HepG2 (cell line): ENCODE data around the gene ZNF428. TPM values are rescaled to one million over a fixed set of nuclear protein-coding genes. Genes with fewer than 3 reads are reported as not detected.

Experiments
- HIVEP1 ChIP-seq: sonication (generic); formaldehyde crosslinking; IDR thresholded peaks from 2 replicates; pipeline ENCODE4 v1.4.0; 2020; ENCODE audit warnings: mild to moderate bottlenecking, missing genetic modification reagents
- MXI1 ChIP-seq: IDR thresholded peaks from 3 replicates; pipeline ENCODE4 v1.6.1; 2012; ENCODE audit warnings: low read depth, low read length, inconsistent platforms, borderline replicate concordance
- ZKSCAN8 ChIP-seq: IDR thresholded peaks from 2 replicates; pipeline ENCODE4 v1.6.1; 2016; ENCODE audit warnings: borderline replicate concordance, missing genetic modification reagents, missing compliant biosample characterization
- ZNF256 ChIP-seq: sonication (generic); formaldehyde crosslinking; conservative IDR thresholded peaks from 2 replicates; pipeline ENCODE4 v1.4.0; 2020; ENCODE audit warnings: missing genetic modification reagents
- ZNF564 ChIP-seq: sonication (generic); formaldehyde crosslinking; IDR thresholded peaks from 2 replicates; pipeline ENCODE4 v1.8.1; 2023; ENCODE audit warnings: mild to moderate bottlenecking, missing genetic modification reagents
- ZSCAN20 ChIP-seq: sonication (generic); formaldehyde crosslinking; IDR thresholded peaks from 2 replicates; pipeline ENCODE4 v1.4.0; 2020; ENCODE audit warnings: missing genetic modification reagents, mild to moderate bottlenecking, borderline replicate concordance
- polyA plus RNA-seq, 8 experiments: library from polyadenylated mRNA; depleted of rRNA in 3 of 8; stranded (reverse) in 7 of 8; unstranded in 1 of 8; fragments of >200 nt; fragmentation: Illumina TruSeq in 4 of 8; extraction: Trizol in 4 of 8; gene quantifications; 2 replicates each; pipeline versions ENCODE4 v1.2.1 to v1.2.3, GENCODE V29; 2011 to 2016; ENCODE audit warnings: low read depth in 4 of 8, missing spikeins in 1 of 8, mixed read lengths in 1 of 8; ENCODE audit not compliant: insufficient read depth in 1 of 8
- total RNA-seq, 5 experiments: library from RNA; depleted of rRNA; stranded (reverse); fragments of >200 nt; fragmentation: Illumina TruSeq; extraction: Trizol; gene quantifications; 2 replicates each; pipeline ENCODE4 v1.2.3, GENCODE V29; 2016; ENCODE audit warnings: low read depth in 1 of 5
- TF ChIP-seq, protein P1 (sequence below): sonication (generic); formaldehyde crosslinking; IDR thresholded peaks from 2 replicates; pipeline ENCODE4 v1.9.0; 2021; ENCODE audit warnings: mild to moderate bottlenecking, missing genetic modification reagents
- TF ChIP-seq, protein P2 (sequence below): sonication (generic); formaldehyde crosslinking; IDR thresholded peaks from 2 replicates; pipeline ENCODE4 v1.5.0; 2020; ENCODE audit warnings: missing genetic modification reagents, mild to moderate bottlenecking, borderline replicate concordance
- TF ChIP-seq, protein P3 (sequence below): sonication (generic); formaldehyde crosslinking; conservative IDR thresholded peaks from 2 replicates; pipeline ENCODE4 v1.4.0; 2020; ENCODE audit warnings: mild to moderate bottlenecking, missing genetic modification reagents, moderate library complexity
- TF ChIP-seq, protein P4 (sequence below): sonication (generic); formaldehyde crosslinking; IDR thresholded peaks from 2 replicates; pipeline ENCODE4 v1.5.1; 2020; ENCODE audit warnings: missing genetic modification reagents, mild to moderate bottlenecking, borderline replicate concordance
- TF ChIP-seq, protein P5 (sequence below): sonication (generic); formaldehyde crosslinking; IDR thresholded peaks from 2 replicates; pipeline ENCODE4 v1.5.1; 2020; ENCODE audit warnings: missing genetic modification reagents, mild to moderate bottlenecking, borderline replicate concordance
- TF ChIP-seq, protein P6 (sequence below): sonication (generic); formaldehyde crosslinking; IDR thresholded peaks from 2 replicates; pipeline ENCODE4 v1.4.0; 2020; ENCODE audit warnings: mild to moderate bottlenecking, missing genetic modification reagents

The ZNF428 gene
- total and polyA plus RNA-seq, 2 of the 13 experiments (the other 11 are each of a cell fraction or from before 2014, with no cell fraction given): 10.4 to 26.9 TPM

DNA sequence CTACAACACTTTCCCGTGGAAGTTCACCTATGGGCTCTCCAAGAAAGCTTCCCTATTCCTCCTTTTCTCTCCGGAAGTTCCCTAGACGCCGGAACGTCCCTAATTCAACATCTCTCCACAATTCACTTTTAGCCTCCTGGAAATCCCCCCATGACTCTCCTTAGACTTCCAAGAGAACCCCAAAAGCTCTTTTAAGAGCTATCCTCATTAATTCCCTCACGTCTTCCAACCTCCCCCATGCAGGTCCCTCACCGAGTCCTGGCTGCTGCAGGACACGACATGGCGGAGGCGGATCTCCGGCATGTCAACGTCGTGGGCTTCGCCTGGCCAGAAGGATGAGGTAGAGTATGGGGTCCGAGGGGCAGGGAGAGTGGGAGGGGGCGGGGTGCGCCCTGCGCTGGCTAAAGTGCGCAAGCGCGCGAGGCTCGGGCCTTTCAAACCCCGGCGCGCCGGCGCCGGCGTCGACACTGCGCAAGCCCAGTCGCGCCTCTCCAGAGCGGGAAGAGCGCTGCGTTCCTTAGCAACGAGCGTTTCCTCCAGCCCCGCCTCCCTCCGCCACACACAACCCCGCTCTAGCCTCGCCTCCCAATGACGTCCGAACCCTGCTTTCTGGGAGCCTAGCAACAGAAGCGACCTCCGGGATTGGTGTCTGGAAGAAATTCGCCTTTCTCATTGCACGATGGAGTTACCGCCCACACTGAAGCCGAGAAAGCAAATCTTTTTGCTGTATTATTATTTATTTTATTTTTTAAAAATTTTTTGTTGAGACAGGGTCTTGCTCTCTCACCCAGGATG is 44.1 kb downstream of the ZNF428 start, which contains the start of the genes PINLYP and XRCC1 (continued):
- TF ChIP-seq, protein P1, sequence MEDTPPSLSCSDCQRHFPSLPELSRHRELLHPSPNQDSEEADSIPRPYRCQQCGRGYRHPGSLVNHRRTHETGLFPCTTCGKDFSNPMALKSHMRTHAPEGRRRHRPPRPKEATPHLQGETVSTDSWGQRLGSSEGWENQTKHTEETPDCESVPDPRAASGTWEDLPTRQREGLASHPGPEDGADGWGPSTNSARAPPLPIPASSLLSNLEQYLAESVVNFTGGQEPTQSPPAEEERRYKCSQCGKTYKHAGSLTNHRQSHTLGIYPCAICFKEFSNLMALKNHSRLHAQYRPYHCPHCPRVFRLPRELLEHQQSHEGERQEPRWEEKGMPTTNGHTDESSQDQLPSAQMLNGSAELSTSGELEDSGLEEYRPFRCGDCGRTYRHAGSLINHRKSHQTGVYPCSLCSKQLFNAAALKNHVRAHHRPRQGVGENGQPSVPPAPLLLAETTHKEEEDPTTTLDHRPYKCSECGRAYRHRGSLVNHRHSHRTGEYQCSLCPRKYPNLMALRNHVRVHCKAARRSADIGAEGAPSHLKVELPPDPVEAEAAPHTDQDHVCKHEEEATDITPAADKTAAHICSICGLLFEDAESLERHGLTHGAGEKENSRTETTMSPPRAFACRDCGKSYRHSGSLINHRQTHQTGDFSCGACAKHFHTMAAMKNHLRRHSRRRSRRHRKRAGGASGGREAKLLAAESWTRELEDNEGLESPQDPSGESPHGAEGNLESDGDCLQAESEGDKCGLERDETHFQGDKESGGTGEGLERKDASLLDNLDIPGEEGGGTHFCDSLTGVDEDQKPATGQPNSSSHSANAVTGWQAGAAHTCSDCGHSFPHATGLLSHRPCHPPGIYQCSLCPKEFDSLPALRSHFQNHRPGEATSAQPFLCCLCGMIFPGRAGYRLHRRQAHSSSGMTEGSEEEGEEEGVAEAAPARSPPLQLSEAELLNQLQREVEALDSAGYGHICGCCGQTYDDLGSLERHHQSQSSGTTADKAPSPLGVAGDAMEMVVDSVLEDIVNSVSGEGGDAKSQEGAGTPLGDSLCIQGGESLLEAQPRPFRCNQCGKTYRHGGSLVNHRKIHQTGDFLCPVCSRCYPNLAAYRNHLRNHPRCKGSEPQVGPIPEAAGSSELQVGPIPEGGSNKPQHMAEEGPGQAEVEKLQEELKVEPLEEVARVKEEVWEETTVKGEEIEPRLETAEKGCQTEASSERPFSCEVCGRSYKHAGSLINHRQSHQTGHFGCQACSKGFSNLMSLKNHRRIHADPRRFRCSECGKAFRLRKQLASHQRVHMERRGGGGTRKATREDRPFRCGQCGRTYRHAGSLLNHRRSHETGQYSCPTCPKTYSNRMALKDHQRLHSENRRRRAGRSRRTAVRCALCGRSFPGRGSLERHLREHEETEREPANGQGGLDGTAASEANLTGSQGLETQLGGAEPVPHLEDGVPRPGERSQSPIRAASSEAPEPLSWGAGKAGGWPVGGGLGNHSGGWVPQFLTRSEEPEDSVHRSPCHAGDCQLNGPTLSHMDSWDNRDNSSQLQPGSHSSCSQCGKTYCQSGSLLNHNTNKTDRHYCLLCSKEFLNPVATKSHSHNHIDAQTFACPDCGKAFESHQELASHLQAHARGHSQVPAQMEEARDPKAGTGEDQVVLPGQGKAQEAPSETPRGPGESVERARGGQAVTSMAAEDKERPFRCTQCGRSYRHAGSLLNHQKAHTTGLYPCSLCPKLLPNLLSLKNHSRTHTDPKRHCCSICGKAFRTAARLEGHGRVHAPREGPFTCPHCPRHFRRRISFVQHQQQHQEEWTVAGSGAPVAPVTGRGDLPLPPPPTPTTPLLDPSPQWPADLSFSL (CRISPR knock-in tag): no peak
- no peak for TF ChIP-seq ZNF564 (CRISPR knock-in tag)
- TF ChIP-seq, protein P2, sequence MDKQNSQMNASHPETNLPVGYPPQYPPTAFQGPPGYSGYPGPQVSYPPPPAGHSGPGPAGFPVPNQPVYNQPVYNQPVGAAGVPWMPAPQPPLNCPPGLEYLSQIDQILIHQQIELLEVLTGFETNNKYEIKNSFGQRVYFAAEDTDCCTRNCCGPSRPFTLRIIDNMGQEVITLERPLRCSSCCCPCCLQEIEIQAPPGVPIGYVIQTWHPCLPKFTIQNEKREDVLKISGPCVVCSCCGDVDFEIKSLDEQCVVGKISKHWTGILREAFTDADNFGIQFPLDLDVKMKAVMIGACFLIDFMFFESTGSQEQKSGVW (CRISPR knock-in tag): no peak
- no peak for TF ChIP-seq ZNF256 (CRISPR knock-in tag)
- no peak for TF ChIP-seq ZKSCAN8 (CRISPR knock-in tag)
- TF ChIP-seq MXI1: peak; percentile 93
- no peak for TF ChIP-seq HIVEP1 (CRISPR knock-in tag)
- TF ChIP-seq, protein P3, sequence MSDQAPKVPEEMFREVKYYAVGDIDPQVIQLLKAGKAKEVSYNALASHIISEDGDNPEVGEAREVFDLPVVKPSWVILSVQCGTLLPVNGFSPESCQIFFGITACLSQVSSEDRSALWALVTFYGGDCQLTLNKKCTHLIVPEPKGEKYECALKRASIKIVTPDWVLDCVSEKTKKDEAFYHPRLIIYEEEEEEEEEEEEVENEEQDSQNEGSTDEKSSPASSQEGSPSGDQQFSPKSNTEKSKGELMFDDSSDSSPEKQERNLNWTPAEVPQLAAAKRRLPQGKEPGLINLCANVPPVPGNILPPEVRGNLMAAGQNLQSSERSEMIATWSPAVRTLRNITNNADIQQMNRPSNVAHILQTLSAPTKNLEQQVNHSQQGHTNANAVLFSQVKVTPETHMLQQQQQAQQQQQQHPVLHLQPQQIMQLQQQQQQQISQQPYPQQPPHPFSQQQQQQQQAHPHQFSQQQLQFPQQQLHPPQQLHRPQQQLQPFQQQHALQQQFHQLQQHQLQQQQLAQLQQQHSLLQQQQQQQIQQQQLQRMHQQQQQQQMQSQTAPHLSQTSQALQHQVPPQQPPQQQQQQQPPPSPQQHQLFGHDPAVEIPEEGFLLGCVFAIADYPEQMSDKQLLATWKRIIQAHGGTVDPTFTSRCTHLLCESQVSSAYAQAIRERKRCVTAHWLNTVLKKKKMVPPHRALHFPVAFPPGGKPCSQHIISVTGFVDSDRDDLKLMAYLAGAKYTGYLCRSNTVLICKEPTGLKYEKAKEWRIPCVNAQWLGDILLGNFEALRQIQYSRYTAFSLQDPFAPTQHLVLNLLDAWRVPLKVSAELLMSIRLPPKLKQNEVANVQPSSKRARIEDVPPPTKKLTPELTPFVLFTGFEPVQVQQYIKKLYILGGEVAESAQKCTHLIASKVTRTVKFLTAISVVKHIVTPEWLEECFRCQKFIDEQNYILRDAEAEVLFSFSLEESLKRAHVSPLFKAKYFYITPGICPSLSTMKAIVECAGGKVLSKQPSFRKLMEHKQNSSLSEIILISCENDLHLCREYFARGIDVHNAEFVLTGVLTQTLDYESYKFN: 0 out of 2 replicates have a peak, but pooled peaks have one; percentile 24
- TF ChIP-seq ZSCAN20 (CRISPR knock-in tag): no peak
- TF ChIP-seq, protein P4, sequence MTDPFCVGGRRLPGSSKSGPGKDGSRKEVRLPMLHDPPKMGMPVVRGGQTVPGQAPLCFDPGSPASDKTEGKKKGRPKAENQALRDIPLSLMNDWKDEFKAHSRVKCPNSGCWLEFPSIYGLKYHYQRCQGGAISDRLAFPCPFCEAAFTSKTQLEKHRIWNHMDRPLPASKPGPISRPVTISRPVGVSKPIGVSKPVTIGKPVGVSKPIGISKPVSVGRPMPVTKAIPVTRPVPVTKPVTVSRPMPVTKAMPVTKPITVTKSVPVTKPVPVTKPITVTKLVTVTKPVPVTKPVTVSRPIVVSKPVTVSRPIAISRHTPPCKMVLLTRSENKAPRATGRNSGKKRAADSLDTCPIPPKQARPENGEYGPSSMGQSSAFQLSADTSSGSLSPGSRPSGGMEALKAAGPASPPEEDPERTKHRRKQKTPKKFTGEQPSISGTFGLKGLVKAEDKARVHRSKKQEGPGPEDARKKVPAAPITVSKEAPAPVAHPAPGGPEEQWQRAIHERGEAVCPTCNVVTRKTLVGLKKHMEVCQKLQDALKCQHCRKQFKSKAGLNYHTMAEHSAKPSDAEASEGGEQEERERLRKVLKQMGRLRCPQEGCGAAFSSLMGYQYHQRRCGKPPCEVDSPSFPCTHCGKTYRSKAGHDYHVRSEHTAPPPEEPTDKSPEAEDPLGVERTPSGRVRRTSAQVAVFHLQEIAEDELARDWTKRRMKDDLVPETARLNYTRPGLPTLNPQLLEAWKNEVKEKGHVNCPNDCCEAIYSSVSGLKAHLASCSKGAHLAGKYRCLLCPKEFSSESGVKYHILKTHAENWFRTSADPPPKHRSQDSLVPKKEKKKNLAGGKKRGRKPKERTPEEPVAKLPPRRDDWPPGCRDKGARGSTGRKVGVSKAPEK (CRISPR knock-in tag): no peak
- TF ChIP-seq, protein P5, sequence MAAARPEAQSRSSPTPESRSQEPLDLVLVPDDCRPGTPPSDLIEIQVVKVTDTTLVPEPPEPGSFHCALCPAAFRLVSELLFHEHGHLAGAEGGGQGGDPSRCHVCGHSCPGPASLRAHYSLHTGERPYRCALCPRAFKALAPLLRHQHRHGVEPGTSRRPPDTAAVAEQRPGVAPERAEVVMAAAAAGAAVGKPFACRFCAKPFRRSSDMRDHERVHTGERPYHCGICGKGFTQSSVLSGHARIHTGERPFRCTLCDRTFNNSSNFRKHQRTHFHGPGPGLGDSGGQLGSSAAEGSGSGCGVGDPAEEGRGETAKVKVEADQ (CRISPR knock-in tag): no peak
- TF ChIP-seq, protein P6, sequence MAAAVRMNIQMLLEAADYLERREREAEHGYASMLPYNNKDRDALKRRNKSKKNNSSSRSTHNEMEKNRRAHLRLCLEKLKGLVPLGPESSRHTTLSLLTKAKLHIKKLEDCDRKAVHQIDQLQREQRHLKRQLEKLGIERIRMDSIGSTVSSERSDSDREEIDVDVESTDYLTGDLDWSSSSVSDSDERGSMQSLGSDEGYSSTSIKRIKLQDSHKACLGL (CRISPR knock-in tag): no peak
